ENCODE measurements around the gene CLPSL1. TPM values are rescaled to one million over a fixed set of nuclear protein-coding genes. Genes with fewer than 3 reads are reported as not detected.
"Not testable (repeated sequence)": the region's sequence is repeated elsewhere in the genome, so short reads cannot be mapped to it uniquely, and the experiment has no call there.

The CLPSL1 gene
- total and polyA plus RNA-seq, 2 donors (not counting 1 experiment from before 2014, with no cell fraction given): not detected

DNA sequence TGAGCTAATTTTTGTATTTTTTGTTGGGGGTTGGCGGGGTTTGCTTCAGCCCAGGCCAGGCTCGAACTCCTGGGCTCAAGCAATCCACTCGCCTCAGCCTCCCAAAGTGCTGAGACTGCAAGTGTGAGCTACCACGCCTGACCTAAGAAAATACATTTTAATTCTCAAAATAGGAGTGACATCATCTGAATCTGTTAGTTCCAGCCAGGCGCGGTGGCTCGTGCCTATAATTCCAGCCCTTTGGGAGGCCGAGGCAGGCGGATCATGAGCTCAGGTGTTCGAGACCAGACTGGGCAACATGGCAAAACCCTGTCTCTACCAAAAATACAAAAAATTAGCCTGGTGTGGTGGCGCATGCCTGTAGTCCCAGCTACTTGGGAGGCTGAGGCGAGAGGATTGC, 46.5 kb upstream of the CLPSL1 start:
- H4K20me1 ChIP-seq (ENCODE audit: control insufficient read depth, insufficient read depth, low read length, poor library complexity, severe bottlenecking); H3K27me3 ChIP-seq (replicated peaks in 1 of 4; ENCODE audit: control extremely low read depth in 1 of 4, control insufficient read depth in 3 of 4, insufficient read depth in 4 of 4, low read length in 3 of 4); H2AFZ ChIP-seq (ENCODE audit: insufficient read depth, low read depth, low read length, poor library complexity, severe bottlenecking); H3K27ac ChIP-seq (ENCODE audit: low read length in 2 of 2); H3K4me2 ChIP-seq (replicated peaks; ENCODE audit: low read depth, low read length, poor library complexity, severe bottlenecking); H3K4me3 ChIP-seq (ENCODE audit: control extremely low read depth in 1 of 5, extremely low read depth in 1 of 5, insufficient read depth in 1 of 5, low read depth in 2 of 5, low read length in 4 of 5); H3K9me3 Mint-ChIP-seq (ENCODE audit: insufficient read depth); H3K27ac Mint-ChIP-seq; H3K27me3 Mint-ChIP-seq; H3K36me3 ChIP-seq (replicated peaks in 1 of 2; ENCODE audit: control extremely low read depth in 1 of 2, control insufficient read depth in 1 of 2, extremely low read depth in 1 of 2, insufficient read depth in 2 of 2, low read length in 1 of 2); H3K79me2 ChIP-seq (ENCODE audit: control insufficient read depth, insufficient read depth, low read length); ATAC-seq (ENCODE audit: low read depth); DNase-seq; H3K4me3 Mint-ChIP-seq; H3K9me3 ChIP-seq (ENCODE audit: control extremely low read depth in 1 of 3, control insufficient read depth in 2 of 3, insufficient read depth in 1 of 3, low read length in 2 of 3); H3K9ac ChIP-seq (ENCODE audit: low read length): not testable (repeated sequence)
- intact Hi-C loops (cut with micrococcal nuclease): loop anchor here (5.0 kb wide), 1 partner anchor 267 kb away; the partner anchor contains the start of gene RPL10A
- CTCF ChIA-PET: interaction anchor here (0.6 to 12.6 kb wide), 10 partner anchors 16 to 361 kb away, joined by 3 to 369 read pairs (median 27); no protein-coding TSS in a partner anchor
- POLR2A ChIA-PET: interaction anchor here (0.7 kb wide), 1 partner anchor 146 kb away, joined by 4 read pairs; no protein-coding TSS in a partner anchor
- peaks cover 32 to 45% of the 10 kb centered on the region in 2 donors for H3K4me1 ChIP-seq (ENCODE audit: control insufficient read depth in 2 of 2, insufficient read depth in 2 of 2, low read length in 2 of 2)
- WGBS (ENCODE audit: insufficient coverage): 98% methylated on average over 7 of the region's 12 CpGs
- peaks cover 44% of the 10 kb centered on the region for H3K4me1 Mint-ChIP-seq

DNA sequence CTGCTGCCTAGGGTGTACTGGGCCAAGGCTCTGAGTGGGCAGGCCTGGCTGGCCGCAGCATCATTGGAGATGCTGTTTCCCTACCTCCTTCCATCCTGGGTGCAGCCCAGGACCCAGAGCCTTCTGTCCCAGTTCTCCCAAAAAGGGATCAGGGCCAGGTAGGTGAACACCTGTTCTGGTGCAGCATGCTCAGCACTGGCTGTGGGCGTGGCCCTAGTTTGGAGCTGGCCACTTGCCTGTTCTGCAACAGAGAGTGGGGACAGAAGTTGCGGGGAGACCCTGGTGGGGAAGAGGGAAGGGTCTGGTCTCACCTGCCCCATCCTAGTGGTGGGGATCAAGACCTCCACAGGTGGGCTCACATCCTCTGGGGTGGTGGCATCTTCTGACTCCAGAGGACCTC, 45.4 kb upstream of the CLPSL1 start:
- Mint-ChIP-seq H3K27ac (no peak overlapping the region), H3K4me3 (no peak overlapping the region), H3K9me3 (ENCODE audit: insufficient read depth) (no peaks in the 10 kb centered on the region), H3K4me1 (peaks cover 36% of the 10 kb centered on the region), H3K27me3 (no peaks in the 10 kb centered on the region)
- no peaks in the 10 kb centered on the region for H3K9me3 ChIP-seq (ENCODE audit: control extremely low read depth in 1 of 3, control insufficient read depth in 2 of 3, insufficient read depth in 1 of 3, low read length in 2 of 3)
- peaks cover 21 to 34% of the 10 kb centered on the region in 2 donors for H3K4me1 ChIP-seq (ENCODE audit: control insufficient read depth in 2 of 2, insufficient read depth in 2 of 2, low read length in 2 of 2)
- H3K4me3 ChIP-seq (ENCODE audit: control extremely low read depth in 1 of 5, extremely low read depth in 1 of 5, insufficient read depth in 1 of 5, low read depth in 2 of 5, low read length in 4 of 5): no peak overlapping the region
- no peak overlapping the region for H3K27ac ChIP-seq (ENCODE audit: low read length in 2 of 2)
- ChIA-PET CTCF (interaction anchor here (0.8 to 12.6 kb wide), 20 partner anchors 8 to 439 kb away, joined by 3 to 369 read pairs (median 10); partner anchors contain the start of genes DEF6 and MAPK14), POLR2A (interaction anchor here (0.6 kb wide), 1 partner anchor 38 kb away, joined by 4 read pairs; no protein-coding TSS in a partner anchor)
- DNase-seq (no peak), ATAC-seq (ENCODE audit: low read depth) (no peak)
- TF ChIP-seq, protein P1, sequence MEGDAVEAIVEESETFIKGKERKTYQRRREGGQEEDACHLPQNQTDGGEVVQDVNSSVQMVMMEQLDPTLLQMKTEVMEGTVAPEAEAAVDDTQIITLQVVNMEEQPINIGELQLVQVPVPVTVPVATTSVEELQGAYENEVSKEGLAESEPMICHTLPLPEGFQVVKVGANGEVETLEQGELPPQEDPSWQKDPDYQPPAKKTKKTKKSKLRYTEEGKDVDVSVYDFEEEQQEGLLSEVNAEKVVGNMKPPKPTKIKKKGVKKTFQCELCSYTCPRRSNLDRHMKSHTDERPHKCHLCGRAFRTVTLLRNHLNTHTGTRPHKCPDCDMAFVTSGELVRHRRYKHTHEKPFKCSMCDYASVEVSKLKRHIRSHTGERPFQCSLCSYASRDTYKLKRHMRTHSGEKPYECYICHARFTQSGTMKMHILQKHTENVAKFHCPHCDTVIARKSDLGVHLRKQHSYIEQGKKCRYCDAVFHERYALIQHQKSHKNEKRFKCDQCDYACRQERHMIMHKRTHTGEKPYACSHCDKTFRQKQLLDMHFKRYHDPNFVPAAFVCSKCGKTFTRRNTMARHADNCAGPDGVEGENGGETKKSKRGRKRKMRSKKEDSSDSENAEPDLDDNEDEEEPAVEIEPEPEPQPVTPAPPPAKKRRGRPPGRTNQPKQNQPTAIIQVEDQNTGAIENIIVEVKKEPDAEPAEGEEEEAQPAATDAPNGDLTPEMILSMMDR (IDR thresholded peaks at IDR 0.05): no peak
- TF ChIP-seq EZH2 (IDR thresholded peaks at IDR 0.05; ENCODE audit: borderline replicate concordance, insufficient read depth, low read depth, low read length, poor library complexity, severe bottlenecking): no peak
- H3K79me2 ChIP-seq (ENCODE audit: control insufficient read depth, insufficient read depth, low read length): no peaks in the 10 kb centered on the region
- no peaks in the 10 kb centered on the region for H3K36me3 ChIP-seq (replicated peaks in 1 of 2; ENCODE audit: control extremely low read depth in 1 of 2, control insufficient read depth in 1 of 2, extremely low read depth in 1 of 2, insufficient read depth in 2 of 2, low read length in 1 of 2)
- H2AFZ ChIP-seq (ENCODE audit: insufficient read depth, low read depth, low read length, poor library complexity, severe bottlenecking): no peak overlapping the region
- 100% methylated on average over 2 of the region's 3 CpGs for WGBS (ENCODE audit: insufficient coverage)
- H3K9ac ChIP-seq (ENCODE audit: low read length): no peak overlapping the region
- intact Hi-C loops (cut with micrococcal nuclease): no loop called here
- no peaks in the 10 kb centered on the region for H3K27me3 ChIP-seq (replicated peaks in 1 of 4; ENCODE audit: control extremely low read depth in 1 of 4, control insufficient read depth in 3 of 4, insufficient read depth in 4 of 4, low read length in 3 of 4)
- H3K4me2 ChIP-seq (replicated peaks; ENCODE audit: low read depth, low read length, poor library complexity, severe bottlenecking): no peak overlapping the region
- no peaks in the 10 kb centered on the region for H4K20me1 ChIP-seq (ENCODE audit: control insufficient read depth, insufficient read depth, low read length, poor library complexity, severe bottlenecking)
